ENCODE results near the gene IRF3.
"Not testable (repeated sequence)": the region's sequence is repeated elsewhere in the genome, so short reads cannot be mapped to it uniquely, and the experiment has no call there.

Gene IRF3

GRCh38 chr19:49639401-49640112, 26.1 kb downstream of the IRF3 start:
- Histone ChIP-seq H3K4me1 (ENCODE audit: control insufficient read depth in 5 of 5, insufficient read depth in 5 of 5, low read length in 5 of 5) (peaks cover 17 to 69% (median 60%) of the 10 kb centered on the region in 5 donors), H3K36me3 (ENCODE audit: control insufficient read depth in 5 of 5, insufficient read depth in 5 of 5, low read length in 5 of 5) (peaks cover 0 to 20% (median 17%) of the 10 kb centered on the region in 5 donors), H3K4me3 (ENCODE audit: low read depth in 1 of 5, low read length in 5 of 5) (peak overlapping the region; percentile 77 to 89 (median 85)), H3K27ac (ENCODE audit: low read depth, low read length) (peak overlapping the region; percentile 100), H3K27me3 (ENCODE audit: control insufficient read depth in 5 of 5, insufficient read depth in 4 of 5, low read length in 5 of 5) (peaks cover 0 to 5% (median 0%) of the 10 kb centered on the region in 5 donors), H3K9me3 (ENCODE audit: control insufficient read depth in 5 of 5, low read length in 5 of 5) (no peaks in the 10 kb centered on the region), H3K9ac (ENCODE audit: low read length in 5 of 5) (peak overlapping the region in 4 of 5 donors; percentile 77 to 93 (median 86))

GRCh38 chr19:49637821-49638738, 27.6 kb downstream of the IRF3 start:
- Histone ChIP-seq H3K27ac (ENCODE audit: low read depth, low read length) (peak overlapping the region; percentile 100), H3K27me3 (ENCODE audit: control insufficient read depth in 5 of 5, insufficient read depth in 4 of 5, low read length in 5 of 5) (peaks cover 0 to 5% (median 0%) of the 10 kb centered on the region in 5 donors), H3K9ac (ENCODE audit: low read length in 5 of 5) (peak overlapping the region; percentile 55 to 75 (median 65)), H3K4me1 (ENCODE audit: control insufficient read depth in 5 of 5, insufficient read depth in 5 of 5, low read length in 5 of 5) (peaks cover 17 to 60% (median 49%) of the 10 kb centered on the region in 5 donors), H3K36me3 (ENCODE audit: control insufficient read depth in 5 of 5, insufficient read depth in 5 of 5, low read length in 5 of 5) (peaks cover 0 to 20% (median 17%) of the 10 kb centered on the region in 5 donors), H3K9me3 (ENCODE audit: control insufficient read depth in 5 of 5, low read length in 5 of 5) (no peaks in the 10 kb centered on the region), H3K4me3 (ENCODE audit: low read depth in 1 of 5, low read length in 5 of 5) (peak overlapping the region; percentile 55 to 89 (median 84))

- H3K4me1 ChIP-seq (ENCODE audit: control insufficient read depth in 5 of 5, insufficient read depth in 5 of 5, low read length in 5 of 5) = peaks cover 14 to 55% (median 40%) of the 10 kb centered on the region in 5 donors
- H3K9ac ChIP-seq (ENCODE audit: low read length in 5 of 5) = no peak overlapping the region
- H3K27ac ChIP-seq (ENCODE audit: low read depth, low read length) = no peak overlapping the region
- peaks cover 0 to 5% (median 0%) of the 10 kb centered on the region in 5 donors for H3K27me3 ChIP-seq (ENCODE audit: control insufficient read depth in 5 of 5, insufficient read depth in 4 of 5, low read length in 5 of 5)
- peaks cover 0 to 20% (median 17%) of the 10 kb centered on the region in 5 donors for H3K36me3 ChIP-seq (ENCODE audit: control insufficient read depth in 5 of 5, insufficient read depth in 5 of 5, low read length in 5 of 5)
- no peak overlapping the region for H3K4me3 ChIP-seq (ENCODE audit: low read depth in 1 of 5, low read length in 5 of 5)
- no peaks in the 10 kb centered on the region for H3K9me3 ChIP-seq (ENCODE audit: control insufficient read depth in 5 of 5, low read length in 5 of 5)
Observed at GRCh38 chr19:49636233-49636932, 29.3 kb downstream of the IRF3 start.

GRCh38 chr19:49635530-49636232, 30.0 kb downstream of the IRF3 start:
- Histone ChIP-seq H3K27ac (ENCODE audit: low read depth, low read length) (peak overlapping the region; percentile 57), H3K4me3 (ENCODE audit: low read depth in 1 of 5, low read length in 5 of 5) (no peak overlapping the region), H3K36me3 (ENCODE audit: control insufficient read depth in 5 of 5, insufficient read depth in 5 of 5, low read length in 5 of 5) (peaks cover 0 to 20% (median 17%) of the 10 kb centered on the region in 5 donors), H3K9ac (ENCODE audit: low read length in 5 of 5) (peak overlapping the region in 1 of 5 donors; percentile 13), H3K4me1 (ENCODE audit: control insufficient read depth in 5 of 5, insufficient read depth in 5 of 5, low read length in 5 of 5) (peaks cover 17 to 54% (median 42%) of the 10 kb centered on the region in 5 donors), H3K27me3 (ENCODE audit: control insufficient read depth in 5 of 5, insufficient read depth in 4 of 5, low read length in 5 of 5) (peaks cover 0 to 5% (median 0%) of the 10 kb centered on the region in 5 donors), H3K9me3 (ENCODE audit: control insufficient read depth in 5 of 5, low read length in 5 of 5) (no peaks in the 10 kb centered on the region)

GRCh38 chr19:49633273-49633672, 32.4 kb downstream of the IRF3 start:
- not testable (repeated sequence) for H3K4me3 ChIP-seq (ENCODE audit: low read depth in 1 of 5, low read length in 5 of 5); H3K9ac ChIP-seq (ENCODE audit: low read length in 5 of 5); H3K9me3 ChIP-seq (ENCODE audit: control insufficient read depth in 5 of 5, low read length in 5 of 5); H3K27ac ChIP-seq (ENCODE audit: low read depth, low read length); H3K27me3 ChIP-seq (ENCODE audit: control insufficient read depth in 5 of 5, insufficient read depth in 4 of 5, low read length in 5 of 5)
- peaks cover 0 to 20% (median 17%) of the 10 kb centered on the region in 5 donors for H3K36me3 ChIP-seq (ENCODE audit: control insufficient read depth in 5 of 5, insufficient read depth in 5 of 5, low read length in 5 of 5)
- peaks cover 7 to 49% (median 34%) of the 10 kb centered on the region in 5 donors for H3K4me1 ChIP-seq (ENCODE audit: control insufficient read depth in 5 of 5, insufficient read depth in 5 of 5, low read length in 5 of 5)

GRCh38 chr19:49632576-49632975, 33.1 kb downstream of the IRF3 start:
- H3K27ac ChIP-seq (ENCODE audit: low read depth, low read length) = no peak overlapping the region
- H3K9ac ChIP-seq (ENCODE audit: low read length in 5 of 5) = no peak overlapping the region
- H3K4me1 ChIP-seq (ENCODE audit: control insufficient read depth in 5 of 5, insufficient read depth in 5 of 5, low read length in 5 of 5) = peaks cover 7 to 42% (median 27%) of the 10 kb centered on the region in 5 donors
- no peaks in the 10 kb centered on the region for H3K9me3 ChIP-seq (ENCODE audit: control insufficient read depth in 5 of 5, low read length in 5 of 5)
- no peaks in the 10 kb centered on the region for H3K27me3 ChIP-seq (ENCODE audit: control insufficient read depth in 5 of 5, insufficient read depth in 4 of 5, low read length in 5 of 5)
- H3K36me3 ChIP-seq (ENCODE audit: control insufficient read depth in 5 of 5, insufficient read depth in 5 of 5, low read length in 5 of 5) = peaks cover 0 to 24% (median 17%) of the 10 kb centered on the region in 5 donors
- no peak overlapping the region for H3K4me3 ChIP-seq (ENCODE audit: low read depth in 1 of 5, low read length in 5 of 5)

GRCh38 chr19:49631610-49632192, 34.0 kb downstream of the IRF3 start:
- Histone ChIP-seq H3K9ac (ENCODE audit: low read length in 5 of 5) (no peak overlapping the region), H3K27me3 (ENCODE audit: control insufficient read depth in 5 of 5, insufficient read depth in 4 of 5, low read length in 5 of 5) (no peaks in the 10 kb centered on the region), H3K27ac (ENCODE audit: low read depth, low read length) (no peak overlapping the region), H3K9me3 (ENCODE audit: control insufficient read depth in 5 of 5, low read length in 5 of 5) (no peaks in the 10 kb centered on the region), H3K4me1 (ENCODE audit: control insufficient read depth in 5 of 5, insufficient read depth in 5 of 5, low read length in 5 of 5) (peaks cover 7 to 39% (median 25%) of the 10 kb centered on the region in 5 donors), H3K36me3 (ENCODE audit: control insufficient read depth in 5 of 5, insufficient read depth in 5 of 5, low read length in 5 of 5) (peaks cover 0 to 28% (median 22%) of the 10 kb centered on the region in 5 donors), H3K4me3 (ENCODE audit: low read depth in 1 of 5, low read length in 5 of 5) (no peak overlapping the region)

- Histone ChIP-seq H3K9me3 (ENCODE audit: control insufficient read depth in 5 of 5, low read length in 5 of 5) (no peaks in the 10 kb centered on the region), H3K36me3 (ENCODE audit: control insufficient read depth in 5 of 5, insufficient read depth in 5 of 5, low read length in 5 of 5) (peaks cover 0 to 26% (median 22%) of the 10 kb centered on the region in 5 donors), H3K27me3 (ENCODE audit: control insufficient read depth in 5 of 5, insufficient read depth in 4 of 5, low read length in 5 of 5) (no peaks in the 10 kb centered on the region), H3K9ac (ENCODE audit: low read length in 5 of 5) (peak overlapping the region in 1 of 5 donors; percentile 84), H3K4me3 (ENCODE audit: low read depth in 1 of 5, low read length in 5 of 5) (peak overlapping the region in 1 of 5 donors; percentile 4), H3K27ac (ENCODE audit: low read depth, low read length) (no peak overlapping the region), H3K4me1 (ENCODE audit: control insufficient read depth in 5 of 5, insufficient read depth in 5 of 5, low read length in 5 of 5) (peaks cover 7 to 34% (median 22%) of the 10 kb centered on the region in 5 donors)
Observed at GRCh38 chr19:49631014-49631588, 34.6 kb downstream of the IRF3 start.
